ENCODE results near the gene CTSW.

CTSW gene

GRCh38 chr11:65915821-65916251 lies 36.2 kb downstream of the CTSW start (continued):
- no peak for TF ChIP-seq TCF7L2 (IDR thresholded peaks at IDR 0.05; ENCODE audit: borderline replicate concordance, low read depth, low read length)
- TF ChIP-seq ZNF211 (tag by site-specific recombination; IDR thresholded peaks at IDR 0.05; ENCODE audit: low read depth): no peak
- TF ChIP-seq ZNF280C (tag by site-specific recombination; IDR thresholded peaks at IDR 0.05): no peak
- no peak for TF ChIP-seq ZNF768 (tag by site-specific recombination; IDR thresholded peaks at IDR 0.05)
- TF ChIP-seq ZNF660 (tag by site-specific recombination; IDR thresholded peaks at IDR 0.05): peak; percentile 65; the same call in 1 of the 2 replicates

GRCh38 chr11:65916391-65916790 lies 36.8 kb downstream of the CTSW start:
- no peaks in the 10 kb centered on the region for H3K9me3 ChIP-seq (ENCODE audit: control insufficient read depth, insufficient read depth, low read depth, low read length)
- H3K36me3 ChIP-seq (ENCODE audit: control insufficient read depth in 2 of 2, insufficient read depth in 1 of 2, low read length in 2 of 2): no peaks in the 10 kb centered on the region
- TF ChIP-seq ZNF416 (tag by site-specific recombination; IDR thresholded peaks at IDR 0.05) (no peak), ZNF23 (tag by site-specific recombination; IDR thresholded peaks at IDR 0.05; ENCODE audit: borderline replicate concordance) (no peak), ZNF747 (tag by site-specific recombination; IDR thresholded peaks at IDR 0.05) (no peak), ZNF792 (tag by site-specific recombination; IDR thresholded peaks at IDR 0.05) (no peak), ZNF624 (tag by site-specific recombination; IDR thresholded peaks at IDR 0.05) (no peak), ZNF341 (tag by site-specific recombination; IDR thresholded peaks at IDR 0.05; ENCODE audit: low read depth) (no peak), ZNF280C (tag by site-specific recombination; IDR thresholded peaks at IDR 0.05) (no peak), ZNF37A (tag by site-specific recombination; IDR thresholded peaks at IDR 0.05) (no peak)
- TF ChIP-seq, protein P1, sequence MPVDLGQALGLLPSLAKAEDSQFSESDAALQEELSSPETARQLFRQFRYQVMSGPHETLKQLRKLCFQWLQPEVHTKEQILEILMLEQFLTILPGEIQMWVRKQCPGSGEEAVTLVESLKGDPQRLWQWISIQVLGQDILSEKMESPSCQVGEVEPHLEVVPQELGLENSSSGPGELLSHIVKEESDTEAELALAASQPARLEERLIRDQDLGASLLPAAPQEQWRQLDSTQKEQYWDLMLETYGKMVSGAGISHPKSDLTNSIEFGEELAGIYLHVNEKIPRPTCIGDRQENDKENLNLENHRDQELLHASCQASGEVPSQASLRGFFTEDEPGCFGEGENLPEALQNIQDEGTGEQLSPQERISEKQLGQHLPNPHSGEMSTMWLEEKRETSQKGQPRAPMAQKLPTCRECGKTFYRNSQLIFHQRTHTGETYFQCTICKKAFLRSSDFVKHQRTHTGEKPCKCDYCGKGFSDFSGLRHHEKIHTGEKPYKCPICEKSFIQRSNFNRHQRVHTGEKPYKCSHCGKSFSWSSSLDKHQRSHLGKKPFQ (tag by site-specific recombination; IDR thresholded peaks at IDR 0.05): no peak
- TF ChIP-seq, protein P2, sequence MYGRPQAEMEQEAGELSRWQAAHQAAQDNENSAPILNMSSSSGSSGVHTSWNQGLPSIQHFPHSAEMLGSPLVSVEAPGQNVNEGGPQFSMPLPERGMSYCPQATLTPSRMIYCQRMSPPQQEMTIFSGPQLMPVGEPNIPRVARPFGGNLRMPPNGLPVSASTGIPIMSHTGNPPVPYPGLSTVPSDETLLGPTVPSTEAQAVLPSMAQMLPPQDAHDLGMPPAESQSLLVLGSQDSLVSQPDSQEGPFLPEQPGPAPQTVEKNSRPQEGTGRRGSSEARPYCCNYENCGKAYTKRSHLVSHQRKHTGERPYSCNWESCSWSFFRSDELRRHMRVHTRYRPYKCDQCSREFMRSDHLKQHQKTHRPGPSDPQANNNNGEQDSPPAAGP (tag by site-specific recombination; IDR thresholded peaks at IDR 0.05): no peak
- ChIA-PET POLR2A (interaction anchor here (1.2 to 2.3 kb wide), 8 partner anchors 15 to 58 kb away, joined by 3 to 19 read pairs (median 6); partner anchors contain the start of genes CCDC85B, CFL1, FIBP and FOSL1), CTCF (interaction anchor here (0.7 to 11.8 kb wide), 3 partner anchors 14 to 29 kb away, joined by 3 to 189 read pairs (median 5); partner anchors contain the start of genes CCDC85B and FIBP)
- H3K4me3 ChIP-seq (ENCODE audit: low read depth, low read length): no peak overlapping the region
- H3K4me1 ChIP-seq (ENCODE audit: control insufficient read depth, insufficient read depth, low read length): no peaks in the 10 kb centered on the region; the same call in 1 of the 2 replicates
- H3K27ac ChIP-seq (ENCODE audit: extremely low read depth, low read depth, low read length): no peak overlapping the region

GRCh38 chr11:65917077-65917433 lies 37.4 kb downstream of the CTSW start:
- TF ChIP-seq, protein P3, sequence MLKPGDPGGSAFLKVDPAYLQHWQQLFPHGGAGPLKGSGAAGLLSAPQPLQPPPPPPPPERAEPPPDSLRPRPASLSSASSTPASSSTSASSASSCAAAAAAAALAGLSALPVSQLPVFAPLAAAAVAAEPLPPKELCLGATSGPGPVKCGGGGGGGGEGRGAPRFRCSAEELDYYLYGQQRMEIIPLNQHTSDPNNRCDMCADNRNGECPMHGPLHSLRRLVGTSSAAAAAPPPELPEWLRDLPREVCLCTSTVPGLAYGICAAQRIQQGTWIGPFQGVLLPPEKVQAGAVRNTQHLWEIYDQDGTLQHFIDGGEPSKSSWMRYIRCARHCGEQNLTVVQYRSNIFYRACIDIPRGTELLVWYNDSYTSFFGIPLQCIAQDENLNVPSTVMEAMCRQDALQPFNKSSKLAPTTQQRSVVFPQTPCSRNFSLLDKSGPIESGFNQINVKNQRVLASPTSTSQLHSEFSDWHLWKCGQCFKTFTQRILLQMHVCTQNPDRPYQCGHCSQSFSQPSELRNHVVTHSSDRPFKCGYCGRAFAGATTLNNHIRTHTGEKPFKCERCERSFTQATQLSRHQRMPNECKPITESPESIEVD (tag by site-specific recombination; IDR thresholded peaks at IDR 0.05): no peak
- TF ChIP-seq ZNF221 (tag by site-specific recombination; IDR thresholded peaks at IDR 0.05; ENCODE audit: borderline replicate concordance): no peak
- TF ChIP-seq RBAK (tag by site-specific recombination; IDR thresholded peaks at IDR 0.05): no peak
- TF ChIP-seq ZNF146 (tag by site-specific recombination; IDR thresholded peaks at IDR 0.05): no peak
- no peak for TF ChIP-seq ZNF10 (tag by site-specific recombination; IDR thresholded peaks at IDR 0.05)
- TF ChIP-seq, protein P4, sequence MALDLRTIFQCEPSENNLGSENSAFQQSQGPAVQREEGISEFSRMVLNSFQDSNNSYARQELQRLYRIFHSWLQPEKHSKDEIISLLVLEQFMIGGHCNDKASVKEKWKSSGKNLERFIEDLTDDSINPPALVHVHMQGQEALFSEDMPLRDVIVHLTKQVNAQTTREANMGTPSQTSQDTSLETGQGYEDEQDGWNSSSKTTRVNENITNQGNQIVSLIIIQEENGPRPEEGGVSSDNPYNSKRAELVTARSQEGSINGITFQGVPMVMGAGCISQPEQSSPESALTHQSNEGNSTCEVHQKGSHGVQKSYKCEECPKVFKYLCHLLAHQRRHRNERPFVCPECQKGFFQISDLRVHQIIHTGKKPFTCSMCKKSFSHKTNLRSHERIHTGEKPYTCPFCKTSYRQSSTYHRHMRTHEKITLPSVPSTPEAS (tag by site-specific recombination; IDR thresholded peaks at IDR 0.05): no peak
- no peak for TF ChIP-seq ZFP3 (tag by site-specific recombination; IDR thresholded peaks at IDR 0.05; ENCODE audit: low read depth)
- no peak for TF ChIP-seq KLF7 (tag by site-specific recombination; IDR thresholded peaks at IDR 0.05; ENCODE audit: borderline replicate concordance)
- Histone ChIP-seq H3K9me3 (ENCODE audit: control insufficient read depth, insufficient read depth, low read depth, low read length) (no peaks in the 10 kb centered on the region), H3K4me1 (ENCODE audit: control insufficient read depth, insufficient read depth, low read length) (no peaks in the 10 kb centered on the region; the same call in 1 of the 2 replicates), H3K27ac (ENCODE audit: extremely low read depth, low read depth, low read length) (no peak overlapping the region), H3K36me3 (ENCODE audit: control insufficient read depth in 2 of 2, insufficient read depth in 1 of 2, low read length in 2 of 2) (peaks cover 0 to 4% of the 10 kb centered on the region in 2 experiments; a peak in 1 of 3 replicates), H3K4me3 (ENCODE audit: low read depth, low read length) (no peak overlapping the region)
- CTCF ChIA-PET: interaction anchor here (0.5 to 1.0 kb wide), 5 partner anchors 26 to 324 kb away, joined by 3 to 6 read pairs (median 3); partner anchors contain the start of gene CCDC85B
- POLR2A ChIA-PET: no interaction called here

All from HEK293 (cell line).